ENCODE data around the gene BMP7. TPM values are rescaled to one million over a fixed set of nuclear protein-coding genes. Genes with fewer than 3 reads are reported as not detected.

BMP7 gene
- total and polyA plus RNA-seq, 8 donors = 0.12 to 2.5 (median 0.33) TPM; not detected in 1

- no peak for ATAC-seq
- Histone ChIP-seq H3K27ac (no peak overlapping the region), H3K9me3 (no peaks in the 10 kb centered on the region), H3K4me3 (no peak overlapping the region), H3K27me3 (no peaks in the 10 kb centered on the region), H3K4me1 (no peaks in the 10 kb centered on the region), H3K36me3 (no peaks in the 10 kb centered on the region)
- WGBS, 2 donors = 72 to 81% methylated on average over 14 of the region's 14 CpGs
- no peak for DNase-seq
- FAIRE-seq = no peak
- no peak for TF ChIP-seq CTCF (IDR thresholded peaks at IDR 0.05)
- intact Hi-C loops (cut with DNase I) = no loop called here
Measured at GRCh38 chr20:57220337-57221145, 45.9 kb downstream of the BMP7 start.

DNA sequence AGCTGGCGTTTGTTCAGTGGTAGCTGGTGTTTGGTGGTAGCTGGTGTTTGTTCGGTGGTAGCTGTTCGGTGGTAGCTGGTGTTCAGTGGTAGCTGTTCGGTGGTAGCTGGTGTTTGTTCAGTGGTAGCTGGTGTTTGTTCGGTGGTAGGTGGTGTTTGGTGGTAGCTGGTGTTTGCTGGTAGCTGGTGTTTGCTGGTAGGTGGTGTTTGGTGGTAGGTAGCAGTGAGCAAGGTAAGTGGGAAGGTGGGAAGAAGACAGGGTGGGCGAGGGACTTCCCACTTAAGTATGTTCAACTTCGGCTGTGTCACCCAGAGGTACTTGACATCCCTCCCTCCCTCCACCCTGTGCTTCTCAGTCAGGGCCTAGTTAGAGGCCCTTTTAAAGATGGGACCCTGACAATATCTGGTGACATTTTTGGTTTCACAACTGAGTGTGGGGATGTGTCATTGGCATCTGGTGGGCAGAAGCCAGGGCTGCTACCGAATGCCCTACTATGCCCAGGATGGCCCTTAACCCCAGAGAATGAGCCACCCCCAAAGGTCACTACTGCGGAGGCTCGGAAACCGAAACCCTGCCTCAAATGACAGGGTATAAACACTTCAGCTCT lies 47.3 kb downstream of the BMP7 start:
- H3K4me3 ChIP-seq = no peak overlapping the region
- no peaks in the 10 kb centered on the region for H3K9me3 ChIP-seq
- DNase-seq (no peak), ATAC-seq (no peak), FAIRE-seq (no peak)
- no peak for TF ChIP-seq CTCF (IDR thresholded peaks at IDR 0.05)
- no peaks in the 10 kb centered on the region for H3K27me3 ChIP-seq
- no peaks in the 10 kb centered on the region for H3K4me1 ChIP-seq
- intact Hi-C loops (cut with DNase I) = no loop called here
- WGBS, 2 donors = 88 to 91% methylated on average over 11 of the region's 11 CpGs
- no peak overlapping the region for H3K27ac ChIP-seq
- H3K36me3 ChIP-seq = no peaks in the 10 kb centered on the region

DNA sequence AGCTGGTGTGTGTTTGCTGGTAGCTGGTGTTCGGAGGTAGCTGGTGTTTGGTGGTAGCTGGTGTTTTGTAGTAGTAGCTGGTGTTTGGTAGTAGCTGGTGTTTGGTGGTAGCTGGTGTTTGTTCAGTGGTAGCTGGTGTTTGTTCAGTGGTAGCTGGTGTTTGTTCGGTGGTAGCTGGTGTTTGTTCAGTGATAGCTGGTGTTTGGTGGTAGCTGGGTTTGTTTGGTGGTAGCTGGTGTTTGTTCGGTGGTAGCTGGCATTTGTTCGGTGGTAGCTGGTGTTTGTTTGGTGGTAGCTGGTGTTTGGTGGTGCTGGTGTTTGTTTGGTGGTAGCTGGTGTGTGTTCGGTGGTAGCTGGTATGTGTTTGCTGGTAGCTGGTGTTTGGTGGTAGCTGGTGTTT lies 48.0 kb downstream of the BMP7 start:
- intact Hi-C loops (cut with DNase I) = no loop called here
- no peaks in the 10 kb centered on the region for H3K4me1 ChIP-seq
- WGBS, 2 donors = 59 to 61% methylated on average over 5 of the region's 5 CpGs
- no peaks in the 10 kb centered on the region for H3K27me3 ChIP-seq
- TF ChIP-seq CTCF (IDR thresholded peaks at IDR 0.05) = no peak
- DNase-seq = no peak
- no peak for ATAC-seq
- no peak for FAIRE-seq
- no peaks in the 10 kb centered on the region for H3K9me3 ChIP-seq
- no peak overlapping the region for H3K27ac ChIP-seq
- H3K4me3 ChIP-seq = no peak overlapping the region
- H3K36me3 ChIP-seq = no peaks in the 10 kb centered on the region

DNA sequence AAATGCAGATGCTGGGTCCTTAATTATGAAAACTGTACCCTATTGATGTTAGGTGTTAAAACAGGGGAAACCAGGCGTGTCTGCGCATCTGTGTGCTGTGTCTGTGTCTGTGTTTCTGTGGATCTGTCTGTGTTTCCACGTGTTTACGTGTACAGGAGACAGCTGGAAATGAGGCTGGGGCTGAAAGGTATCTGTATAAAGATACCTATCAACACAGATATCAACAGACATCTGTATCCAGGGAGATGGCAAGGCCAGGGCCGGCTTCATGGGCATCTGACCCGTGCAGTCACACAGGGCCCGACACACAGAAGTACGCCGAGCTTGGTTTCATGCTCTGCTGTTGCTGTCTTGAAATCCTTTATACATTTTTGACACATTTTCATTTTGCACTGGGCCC lies 48.6 kb downstream of the BMP7 start:
- intact Hi-C loops (cut with DNase I) = no loop called here
- Histone ChIP-seq H3K27me3 (no peaks in the 10 kb centered on the region), H3K4me1 (peaks cover 0 to 2% (median 0%) of the 10 kb centered on the region in 3 donors), H3K4me3 (no peak overlapping the region), H3K9me3 (no peaks in the 10 kb centered on the region), H3K36me3 (no peaks in the 10 kb centered on the region), H3K27ac (no peak overlapping the region)
- no peak for DNase-seq
- ATAC-seq = no peak
- TF ChIP-seq CTCF (IDR thresholded peaks at IDR 0.05) = no peak
- FAIRE-seq = no peak
- 72 to 82% methylated on average over 9 of the region's 9 CpGs for WGBS, 2 donors

DNA sequence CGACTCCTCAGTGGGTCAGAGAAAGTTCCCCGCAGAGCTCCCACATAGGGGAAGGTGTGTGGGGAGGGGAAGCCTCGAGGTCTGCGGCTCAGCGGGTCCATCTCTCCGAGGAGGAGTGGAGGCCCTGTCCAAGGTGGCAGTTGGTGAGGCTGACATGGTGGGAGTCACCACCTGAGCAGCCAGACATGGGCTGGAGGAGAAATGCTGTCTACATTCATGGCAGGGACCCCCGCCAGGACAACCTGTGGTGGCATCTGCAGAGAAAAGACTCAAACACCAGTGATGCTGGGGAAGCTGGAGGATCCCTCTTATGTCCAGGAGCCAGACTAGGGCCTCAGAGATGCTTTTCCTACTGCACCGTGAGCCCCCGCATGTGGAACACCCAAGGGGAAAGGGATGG lies 49.8 kb downstream of the BMP7 start:
- intact Hi-C loops (cut with DNase I) = no loop called here
- no peak for FAIRE-seq
- 63 to 76% methylated on average over 9 of the region's 9 CpGs for WGBS, 2 donors
- no peaks in the 10 kb centered on the region for H3K9me3 ChIP-seq
- no peaks in the 10 kb centered on the region for H3K27me3 ChIP-seq
- no peak overlapping the region for H3K27ac ChIP-seq
- no peak for ATAC-seq
- no peak for DNase-seq
- no peaks in the 10 kb centered on the region for H3K36me3 ChIP-seq
- H3K4me3 ChIP-seq = no peak overlapping the region
- peaks cover 0 to 10% (median 6%) of the 10 kb centered on the region in 3 donors for H3K4me1 ChIP-seq
- TF ChIP-seq CTCF (IDR thresholded peaks at IDR 0.05) = no peak

All from pancreas (tissue), 10 donors.